Measurements from ENCODE around the gene ADAMTSL4.

- TF ChIP-seq EZH2phosphoT487 (conservative IDR thresholded peaks at IDR 0.05; ENCODE audit: low read length) (no peak), CTCF (IDR thresholded peaks at IDR 0.05; ENCODE audit: insufficient read depth, low read length, poor library complexity, severe bottlenecking) (no peak)
These were observed 35.8 kb upstream of the ADAMTSL4 start for GRCh38 chr1:150513351-150513791.
